ENCODE results near the gene LIMCH1.

Gene LIMCH1

GRCh38 chr4:41530741-41531140 is 7.2 kb upstream of the LIMCH1 start:
- TF ChIP-seq POLR2AphosphoS5 (IDR thresholded peaks at IDR 0.05; ENCODE audit: low read depth, low read length) = no peak
- TF ChIP-seq TAF1 (IDR thresholded peaks at IDR 0.05; ENCODE audit: borderline replicate concordance, insufficient read depth, low read length) = no peak
- TF ChIP-seq FOXP2 (optimal IDR thresholded peaks at IDR 0.05; ENCODE audit: borderline replicate concordance, extremely low read depth, extremely low read length, insufficient read depth) = no peak
- TF ChIP-seq REST (IDR thresholded peaks at IDR 0.05; ENCODE audit: insufficient read depth in 1 of 2, low read depth in 2 of 2, low read length in 2 of 2) = no peak
- no peak for TF ChIP-seq SIN3A (IDR thresholded peaks at IDR 0.05; ENCODE audit: borderline replicate concordance, insufficient read depth, low read length)

- TF ChIP-seq REST (IDR thresholded peaks at IDR 0.05; ENCODE audit: insufficient read depth in 1 of 2, low read depth in 2 of 2, low read length in 2 of 2) (no peak), FOXP2 (optimal IDR thresholded peaks at IDR 0.05; ENCODE audit: borderline replicate concordance, extremely low read depth, extremely low read length, insufficient read depth) (no peak), SIN3A (IDR thresholded peaks at IDR 0.05; ENCODE audit: borderline replicate concordance, insufficient read depth, low read length) (no peak)
Measured at GRCh38 chr4:41532336-41532735, 5.6 kb upstream of the LIMCH1 start.

GRCh38 chr4:41532882-41533281 is 5.1 kb upstream of the LIMCH1 start:
- TF ChIP-seq REST (IDR thresholded peaks at IDR 0.05; ENCODE audit: insufficient read depth in 1 of 2, low read depth in 2 of 2, low read length in 2 of 2) (no peak), POLR2AphosphoS5 (IDR thresholded peaks at IDR 0.05; ENCODE audit: low read depth, low read length) (no peak), TAF1 (IDR thresholded peaks at IDR 0.05; ENCODE audit: borderline replicate concordance, insufficient read depth, low read length) (no peak), SIN3A (IDR thresholded peaks at IDR 0.05; ENCODE audit: borderline replicate concordance, insufficient read depth, low read length) (no peak), FOXP2 (optimal IDR thresholded peaks at IDR 0.05; ENCODE audit: borderline replicate concordance, extremely low read depth, extremely low read length, insufficient read depth) (no peak)

- TF ChIP-seq SIN3A (IDR thresholded peaks at IDR 0.05; ENCODE audit: borderline replicate concordance, insufficient read depth, low read length) (no peak), TAF1 (IDR thresholded peaks at IDR 0.05; ENCODE audit: borderline replicate concordance, insufficient read depth, low read length) (no peak), POLR2AphosphoS5 (IDR thresholded peaks at IDR 0.05; ENCODE audit: low read depth, low read length) (no peak)
Measured at GRCh38 chr4:41533680-41534079, 4.3 kb upstream of the LIMCH1 start.

- TF ChIP-seq TAF1 (IDR thresholded peaks at IDR 0.05; ENCODE audit: borderline replicate concordance, insufficient read depth, low read length) (no peak), FOXP2 (optimal IDR thresholded peaks at IDR 0.05; ENCODE audit: borderline replicate concordance, extremely low read depth, extremely low read length, insufficient read depth) (no peak), SIN3A (IDR thresholded peaks at IDR 0.05; ENCODE audit: borderline replicate concordance, insufficient read depth, low read length) (no peak), POLR2AphosphoS5 (IDR thresholded peaks at IDR 0.05; ENCODE audit: low read depth, low read length) (no peak), REST (IDR thresholded peaks at IDR 0.05; ENCODE audit: insufficient read depth in 1 of 2, low read depth in 2 of 2, low read length in 2 of 2) (no peak)
Measured at GRCh38 chr4:41534404-41534803, 3.6 kb upstream of the LIMCH1 start.

Data from PFSK-1 (cell line).